ENCODE measurements around the gene PROP1.

DNA sequence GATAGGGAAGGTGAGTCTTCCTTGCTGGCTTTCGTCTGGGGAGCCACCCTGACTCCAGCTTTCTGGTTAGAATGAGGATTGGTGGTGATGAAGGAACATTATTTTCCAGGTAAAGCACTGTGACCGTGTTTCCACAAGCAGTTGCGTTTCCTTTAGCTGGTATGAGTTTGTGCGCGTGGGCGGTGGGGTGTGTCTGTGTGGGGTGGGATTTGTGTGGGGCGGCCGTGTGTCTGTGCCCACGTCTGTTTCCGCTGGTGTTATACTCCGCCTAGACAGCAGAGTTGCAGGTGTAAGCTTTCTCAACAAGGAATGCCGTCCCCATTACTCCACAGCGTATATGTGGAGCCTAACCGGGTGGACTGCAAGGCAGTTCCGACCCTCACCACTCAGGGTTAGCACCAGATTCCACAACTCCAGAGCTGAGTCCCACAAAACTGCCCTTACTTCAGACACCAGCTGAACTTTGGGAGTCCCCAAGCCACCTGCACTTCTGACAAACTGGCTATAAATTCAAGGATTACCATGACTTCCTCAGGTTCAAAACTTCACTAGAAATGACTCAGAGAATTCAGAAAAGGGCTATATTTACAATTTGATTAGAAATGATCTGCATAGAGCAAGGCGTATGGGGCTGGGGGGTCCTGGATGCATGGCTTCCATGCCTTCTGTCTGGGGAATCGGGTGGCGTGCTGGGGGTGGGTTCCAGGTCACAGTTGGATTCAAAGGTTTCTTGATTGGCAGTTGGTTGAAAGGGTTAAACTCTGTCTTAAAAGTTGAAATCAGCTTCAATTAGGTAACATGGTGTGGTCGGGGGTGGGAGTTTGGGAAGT, 29.8 kb downstream of the PROP1 start:
- TF ChIP-seq, protein P1, sequence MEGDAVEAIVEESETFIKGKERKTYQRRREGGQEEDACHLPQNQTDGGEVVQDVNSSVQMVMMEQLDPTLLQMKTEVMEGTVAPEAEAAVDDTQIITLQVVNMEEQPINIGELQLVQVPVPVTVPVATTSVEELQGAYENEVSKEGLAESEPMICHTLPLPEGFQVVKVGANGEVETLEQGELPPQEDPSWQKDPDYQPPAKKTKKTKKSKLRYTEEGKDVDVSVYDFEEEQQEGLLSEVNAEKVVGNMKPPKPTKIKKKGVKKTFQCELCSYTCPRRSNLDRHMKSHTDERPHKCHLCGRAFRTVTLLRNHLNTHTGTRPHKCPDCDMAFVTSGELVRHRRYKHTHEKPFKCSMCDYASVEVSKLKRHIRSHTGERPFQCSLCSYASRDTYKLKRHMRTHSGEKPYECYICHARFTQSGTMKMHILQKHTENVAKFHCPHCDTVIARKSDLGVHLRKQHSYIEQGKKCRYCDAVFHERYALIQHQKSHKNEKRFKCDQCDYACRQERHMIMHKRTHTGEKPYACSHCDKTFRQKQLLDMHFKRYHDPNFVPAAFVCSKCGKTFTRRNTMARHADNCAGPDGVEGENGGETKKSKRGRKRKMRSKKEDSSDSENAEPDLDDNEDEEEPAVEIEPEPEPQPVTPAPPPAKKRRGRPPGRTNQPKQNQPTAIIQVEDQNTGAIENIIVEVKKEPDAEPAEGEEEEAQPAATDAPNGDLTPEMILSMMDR (IDR thresholded peaks at IDR 0.05) = no peak
- no peak for TF ChIP-seq POLR2A (IDR thresholded peaks at IDR 0.05)
